Measurements from ENCODE around the gene XPO4. TPM values are rescaled to one million over a fixed set of nuclear protein-coding genes. Genes with fewer than 3 reads are reported as not detected.
"Not testable (repeated sequence)": the region's sequence is repeated elsewhere in the genome, so short reads cannot be mapped to it uniquely, and the experiment has no call there.

The XPO4 gene
- 10 to 100 TPM; 14.0 to 20.8 (median 19.4) TPM for polyA plus RNA-seq (ENCODE audit: insufficient read length in 4 of 4)

- DNase-seq (ENCODE audit: low read depth in 4 of 4, low spot score in 3 of 4): peak; percentile 50 to 74 (median 64)
Measured at GRCh38 chr13:20902438-20903163, at the start of gene XPO4. XPO4 (minus strand) TSS chr13:20902746; CDS start chr13:20902738, 8 bp downstream.

DNA sequence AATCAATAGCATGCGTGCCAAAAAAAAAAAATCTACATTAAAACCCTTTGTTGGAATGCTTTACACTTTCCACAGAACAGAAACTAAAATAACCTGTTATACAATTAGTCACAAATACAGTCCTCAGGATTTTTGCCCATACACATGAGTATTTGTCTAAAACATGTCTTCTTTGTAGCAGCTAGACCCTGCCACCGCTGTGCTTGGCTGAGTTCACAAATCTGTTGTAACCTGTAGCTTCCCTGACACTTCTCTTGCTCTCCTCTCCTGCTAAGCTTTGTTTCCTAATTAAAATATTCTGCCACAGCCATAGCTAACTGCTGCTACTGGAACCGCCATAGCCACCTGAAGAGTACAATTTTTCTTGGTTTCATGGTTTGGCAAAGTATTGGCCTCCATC, 45.5 kb upstream of the XPO4 start:
- not testable (repeated sequence) for DNase-seq (ENCODE audit: low read depth in 4 of 4, low spot score in 3 of 4)

DNA sequence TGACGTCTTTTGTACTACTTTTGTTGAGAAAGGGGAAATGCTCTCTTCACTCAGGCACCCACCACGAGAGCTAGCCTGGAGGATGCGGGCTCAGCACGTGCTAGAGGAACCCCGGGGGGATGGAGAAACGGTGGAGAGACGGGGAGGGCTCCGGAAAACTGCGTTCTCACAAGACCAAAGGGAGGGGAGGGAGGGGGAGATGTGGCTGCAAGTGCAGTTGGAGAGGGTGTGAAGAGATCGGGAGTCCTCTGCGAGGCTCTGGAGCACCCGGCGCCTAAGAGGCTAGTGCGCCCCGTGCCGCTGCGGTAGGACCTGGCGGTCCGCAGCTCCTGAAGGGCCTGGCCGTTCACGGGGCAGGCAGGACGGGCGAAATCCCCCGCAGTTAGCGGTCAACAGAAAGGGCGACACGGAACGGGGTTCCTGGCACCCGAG, 43.4 kb upstream of the XPO4 start:
- no peak for DNase-seq (ENCODE audit: low read depth in 4 of 4, low spot score in 3 of 4)

DNA sequence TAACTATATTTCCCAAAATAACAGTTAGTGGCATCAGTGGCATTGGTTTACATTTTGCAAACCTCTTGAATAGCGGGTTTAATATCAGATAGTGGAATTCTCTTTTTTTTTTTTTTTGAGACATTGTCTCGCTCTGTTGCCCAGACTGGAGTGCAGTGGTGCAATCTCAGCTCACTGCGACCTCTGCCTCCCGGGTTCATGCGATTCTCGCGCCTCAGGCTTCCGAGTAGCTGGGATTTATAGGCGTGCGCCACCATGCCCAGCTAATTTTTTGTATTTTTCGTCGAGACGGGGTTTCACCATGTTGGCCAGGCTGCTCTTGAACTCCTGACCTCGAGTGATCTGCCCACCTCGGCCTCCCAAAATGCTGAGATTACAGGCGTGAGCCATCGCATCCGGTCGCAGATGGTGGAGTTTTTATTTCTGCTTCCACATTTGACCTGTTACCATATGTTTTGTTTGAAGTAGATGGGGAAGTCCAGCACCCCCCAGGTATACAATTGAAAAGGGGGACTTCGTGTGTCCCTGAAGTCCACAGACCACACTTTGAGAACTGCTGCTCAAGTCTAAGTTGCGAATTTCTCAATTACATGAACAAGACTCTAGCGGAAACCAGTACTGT, 40.5 kb upstream of the XPO4 start:
- no peak for DNase-seq (ENCODE audit: low read depth in 4 of 4, low spot score in 3 of 4)

DNA sequence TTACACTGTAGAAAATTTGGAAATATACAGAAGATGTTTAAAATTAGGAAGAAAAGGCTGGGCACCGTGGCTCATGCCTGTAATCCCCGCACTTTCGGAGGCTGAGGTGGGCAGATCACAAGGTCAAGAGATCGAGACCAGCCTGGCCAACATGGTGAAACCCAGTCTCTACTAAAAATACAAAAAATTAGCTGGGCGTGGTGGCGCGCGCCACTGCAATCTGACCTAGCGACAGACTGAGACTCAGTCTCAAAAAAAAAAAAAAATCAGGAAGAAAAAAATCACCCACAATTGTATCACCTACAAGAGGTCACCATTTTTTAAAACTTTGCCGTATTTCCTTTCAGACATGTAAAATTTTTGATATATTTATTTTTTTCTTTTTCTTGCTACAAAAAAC, 38.0 kb upstream of the XPO4 start:
- not testable (repeated sequence) for DNase-seq (ENCODE audit: low read depth in 4 of 4, low spot score in 3 of 4)

DNA sequence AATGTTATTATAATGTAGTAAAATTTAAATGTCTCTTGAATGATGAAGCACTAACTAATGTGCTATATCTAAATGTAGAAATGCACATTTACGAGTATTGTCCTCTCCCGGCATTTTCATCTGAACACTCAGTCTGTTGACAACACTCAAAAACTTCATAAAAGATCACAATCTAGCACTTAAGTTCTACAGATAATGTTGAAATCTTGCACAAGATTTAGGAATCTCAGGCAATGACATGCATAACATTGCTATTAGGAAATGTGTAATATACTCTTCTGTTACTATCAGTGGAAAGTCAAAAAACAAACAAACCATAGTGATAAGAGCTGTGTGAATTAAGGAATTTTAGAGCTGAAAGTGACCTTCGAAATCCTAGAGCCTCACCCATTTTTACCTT, 37.5 kb upstream of the XPO4 start:
- no peak for DNase-seq (ENCODE audit: low read depth in 4 of 4, low spot score in 3 of 4)

GRCh38 chr13:20939662-20940061, 37.1 kb upstream of the XPO4 start:
- no peak for DNase-seq (ENCODE audit: low read depth in 4 of 4, low spot score in 3 of 4)

- DNase-seq (ENCODE audit: low read depth in 4 of 4, low spot score in 3 of 4): no peak
Measured at GRCh38 chr13:20938302-20938701, 35.8 kb upstream of the XPO4 start.

- DNase-seq (ENCODE audit: low read depth in 4 of 4, low spot score in 3 of 4): no peak
Measured at GRCh38 chr13:20927596-20928257, 25.2 kb upstream of the XPO4 start.

DNA sequence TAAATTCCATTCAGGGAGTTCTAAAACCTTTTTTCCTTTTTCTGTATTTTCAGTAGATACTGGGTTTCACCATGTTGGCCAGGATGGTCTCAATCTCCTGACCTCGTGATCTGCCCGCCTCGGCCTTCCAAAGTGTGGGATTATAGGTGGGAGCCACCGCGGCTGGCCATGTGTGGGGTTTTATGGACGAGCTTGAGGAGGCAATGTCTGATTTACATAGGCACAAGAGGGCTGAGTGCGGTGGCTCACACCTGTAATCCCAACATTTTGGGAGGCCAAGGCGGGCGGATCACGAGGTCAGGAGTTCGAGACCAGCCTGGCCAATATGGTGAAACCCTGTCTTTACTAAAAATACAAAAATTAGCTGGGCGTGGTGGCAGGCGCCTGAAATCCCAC, 22.8 kb upstream of the XPO4 start:
- DNase-seq (ENCODE audit: low read depth in 4 of 4, low spot score in 3 of 4): not testable (repeated sequence)

DNA sequence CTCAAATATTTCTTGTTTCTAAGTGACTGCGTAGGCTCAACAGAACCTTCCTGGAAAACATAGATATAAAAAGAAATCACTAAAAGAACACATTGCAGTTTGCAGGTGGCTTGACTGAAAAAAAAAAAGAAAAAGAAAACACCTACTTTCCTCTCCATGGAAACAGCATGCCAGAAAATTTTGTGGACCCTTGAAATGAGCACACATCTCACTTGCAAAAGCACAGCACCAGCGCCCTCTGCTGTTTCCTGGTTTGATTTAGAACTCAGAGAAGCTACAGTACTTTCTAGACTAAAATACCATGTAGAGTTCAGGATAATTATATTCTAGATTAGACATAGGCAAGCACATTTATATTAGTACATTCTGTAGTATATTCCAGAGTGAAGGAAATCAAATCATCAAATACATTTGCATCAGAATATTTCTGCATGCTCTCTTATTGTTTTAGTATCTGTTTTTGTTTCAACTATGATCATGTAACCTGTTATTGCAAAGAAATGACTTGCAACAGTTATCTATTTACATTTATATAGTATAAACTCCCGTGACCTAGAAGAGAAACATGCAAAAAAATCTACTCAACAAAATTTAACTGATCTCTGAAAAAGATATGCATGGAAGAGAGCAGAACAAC, 22.3 kb upstream of the XPO4 start:
- DNase-seq (ENCODE audit: low read depth in 4 of 4, low spot score in 3 of 4): peak; percentile 53 to 79 (median 72)

GRCh38 chr13:20923272-20923671, 20.7 kb upstream of the XPO4 start:
- no peak for DNase-seq (ENCODE audit: low read depth in 4 of 4, low spot score in 3 of 4)

GRCh38 chr13:20921572-20921971, 19.0 kb upstream of the XPO4 start:
- DNase-seq (ENCODE audit: low read depth in 4 of 4, low spot score in 3 of 4): no peak

DNA sequence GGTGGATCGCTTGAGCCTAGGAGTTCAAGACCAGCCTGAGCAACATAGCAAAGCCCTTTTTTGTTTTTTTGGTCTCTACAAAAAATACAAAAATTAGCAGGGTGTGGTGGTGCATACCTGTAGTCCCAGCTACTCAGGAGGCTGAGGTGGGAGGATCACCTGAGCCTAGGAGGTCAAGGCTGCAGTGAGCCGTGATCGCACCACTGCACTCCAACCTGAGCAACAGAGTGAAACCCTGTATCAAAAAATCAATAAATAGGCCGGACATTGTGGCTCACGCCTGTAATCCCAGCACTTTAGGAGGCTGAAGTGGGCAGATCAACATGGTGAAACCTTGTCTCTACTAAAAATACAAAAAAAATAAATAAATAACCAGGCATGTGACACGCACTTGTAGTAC, 13.1 kb upstream of the XPO4 start:
- DNase-seq (ENCODE audit: low read depth in 4 of 4, low spot score in 3 of 4): not testable (repeated sequence)

- no peak for DNase-seq (ENCODE audit: low read depth in 4 of 4, low spot score in 3 of 4)
Measured at GRCh38 chr13:20911037-20911436, 8.5 kb upstream of the XPO4 start.

DNA sequence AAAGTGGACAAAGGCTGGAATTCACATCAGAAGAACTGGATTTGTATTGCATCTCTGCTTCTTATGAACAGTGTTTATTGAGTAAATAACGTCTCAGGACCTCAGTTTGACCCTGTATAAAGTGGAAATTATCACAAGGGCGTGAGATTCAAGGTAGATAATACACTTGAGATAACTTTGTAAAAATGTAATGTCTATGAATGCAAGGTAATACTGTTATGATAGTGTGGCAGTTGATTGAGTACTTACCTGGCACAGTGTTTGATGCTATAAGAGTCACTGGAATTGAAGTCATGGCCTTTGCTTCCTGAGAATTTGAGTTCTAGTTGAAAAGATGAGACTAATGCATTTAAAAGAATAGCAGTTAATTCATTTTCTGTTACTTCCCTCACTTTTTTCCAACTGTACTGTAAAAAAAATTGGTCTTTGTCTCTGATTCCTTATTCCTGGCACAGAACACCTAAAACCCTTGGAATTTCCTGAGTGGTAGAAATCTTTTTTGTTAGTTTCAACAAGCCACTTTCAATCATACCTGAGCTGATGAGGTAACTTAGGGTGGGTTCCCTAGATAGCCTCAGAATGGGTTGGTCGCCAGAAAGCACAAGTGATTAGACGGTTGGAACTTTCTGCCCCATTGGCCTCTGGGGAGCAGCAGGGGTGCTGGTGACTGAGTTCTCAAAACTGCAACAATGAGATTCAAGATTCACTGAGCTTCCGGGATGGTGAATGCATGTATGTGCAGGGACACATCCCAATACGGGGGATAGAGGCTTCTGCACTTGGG, 6.4 kb upstream of the XPO4 start:
- no peak for DNase-seq (ENCODE audit: low read depth in 4 of 4, low spot score in 3 of 4)

DNA sequence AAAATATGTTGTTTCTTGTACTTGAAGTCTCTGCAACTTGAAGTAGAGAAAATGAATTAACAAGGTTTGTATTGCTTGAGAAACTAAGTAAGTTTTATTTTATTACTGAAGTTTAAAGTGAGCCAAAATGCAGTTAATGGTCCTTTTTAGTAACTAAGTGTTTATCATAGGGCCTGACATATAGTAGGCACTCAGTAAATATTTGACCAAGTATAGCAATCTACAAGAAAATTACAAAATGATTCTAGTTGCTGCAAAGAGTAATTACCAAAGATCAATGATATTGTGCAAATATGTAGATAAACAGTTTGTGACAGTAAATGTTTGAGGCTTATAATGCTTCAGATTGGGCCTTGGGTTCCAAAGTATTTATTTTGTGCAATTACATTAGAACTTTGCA, 2.4 kb upstream of the XPO4 start:
- no peak for DNase-seq (ENCODE audit: low read depth in 4 of 4, low spot score in 3 of 4)

- DNase-seq (ENCODE audit: low read depth in 4 of 4, low spot score in 3 of 4): peak in 3 of 4 donors; percentile 16 to 38 (median 31)
Measured at GRCh38 chr13:20903164-20903475, 574 bp upstream of the XPO4 start.

DNA sequence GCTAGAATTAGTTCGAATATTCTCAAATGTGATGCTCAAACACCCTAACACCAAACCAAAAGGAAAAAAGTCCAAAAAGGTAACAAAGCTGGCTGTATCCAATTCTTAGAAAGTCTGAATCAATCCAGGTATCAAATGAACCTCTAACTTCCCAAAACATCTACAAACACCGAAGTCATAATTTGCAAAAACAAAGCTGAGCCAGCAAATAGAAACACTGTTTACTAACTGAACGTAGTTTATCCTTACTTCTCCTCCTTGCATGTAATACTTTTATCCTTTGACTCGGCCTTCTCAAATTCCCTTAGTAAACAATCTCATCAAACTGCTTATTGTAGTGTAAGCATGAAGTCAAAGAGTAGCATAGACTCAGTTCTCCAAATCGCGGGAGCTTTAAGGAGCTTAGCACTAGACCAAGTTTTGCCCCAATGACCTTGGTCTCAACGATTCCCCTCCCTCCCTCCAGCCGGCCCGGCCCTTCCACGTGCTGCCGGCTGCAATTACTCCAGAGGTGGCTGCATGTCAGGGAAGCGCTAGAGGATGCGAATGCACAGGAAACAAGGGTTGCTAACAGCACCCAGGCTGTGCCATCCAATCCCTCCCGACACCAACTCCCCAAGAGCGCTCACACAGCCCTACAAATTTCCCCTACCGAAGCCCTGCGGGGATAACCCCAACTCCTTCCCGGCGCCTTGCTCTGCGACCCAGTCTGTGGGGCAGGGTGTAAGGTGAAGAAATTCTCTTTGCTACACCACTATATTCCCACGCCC, 693 bp downstream of the XPO4 start:
- DNase-seq (ENCODE audit: low read depth in 4 of 4, low spot score in 3 of 4): peak in 2 of 4 donors; percentile 3 to 16

DNA sequence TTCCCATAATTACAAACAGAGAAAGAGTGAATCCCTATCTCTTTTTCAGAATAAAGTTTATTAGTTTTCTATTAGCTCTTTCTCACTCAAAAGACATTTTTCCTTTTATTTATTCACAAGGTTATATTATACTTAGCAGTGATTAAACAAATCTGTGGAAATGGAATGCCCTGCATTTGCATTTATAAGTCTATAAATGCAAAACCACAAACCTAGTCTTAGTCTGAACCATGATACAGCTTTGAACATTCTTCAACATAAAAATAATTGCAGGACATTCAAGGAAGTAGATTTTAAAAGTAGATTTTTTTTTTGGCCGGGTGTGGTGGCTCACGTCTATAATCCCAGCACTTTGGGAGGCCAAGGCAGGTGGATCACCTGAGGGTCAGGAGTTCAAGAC, 8.3 kb downstream of the XPO4 start:
- DNase-seq (ENCODE audit: low read depth in 4 of 4, low spot score in 3 of 4): no peak

Data from left renal pelvis (tissue), 4 donors.